ENCODE measurements around the gene CHIA.

DNA sequence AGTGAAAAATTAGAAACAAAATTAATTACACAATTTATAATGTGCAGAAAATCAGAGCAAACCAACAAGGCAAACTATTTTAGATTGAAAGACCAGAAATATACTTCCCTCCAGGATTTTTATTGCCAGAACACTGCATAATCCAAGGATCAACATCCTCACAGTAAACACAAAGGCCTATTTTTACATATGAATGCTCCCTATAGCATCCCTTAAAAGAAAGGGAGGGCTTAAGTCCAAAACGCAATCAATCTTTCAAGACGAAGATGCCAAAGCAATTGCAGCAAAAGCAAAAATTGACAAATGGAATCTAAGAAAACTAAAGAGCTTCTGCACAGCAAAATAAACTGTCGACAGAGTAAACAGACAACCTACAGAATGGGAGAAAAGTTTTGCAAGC lies 18.6 kb upstream of the CHIA start:
- TF ChIP-seq, protein P1, sequence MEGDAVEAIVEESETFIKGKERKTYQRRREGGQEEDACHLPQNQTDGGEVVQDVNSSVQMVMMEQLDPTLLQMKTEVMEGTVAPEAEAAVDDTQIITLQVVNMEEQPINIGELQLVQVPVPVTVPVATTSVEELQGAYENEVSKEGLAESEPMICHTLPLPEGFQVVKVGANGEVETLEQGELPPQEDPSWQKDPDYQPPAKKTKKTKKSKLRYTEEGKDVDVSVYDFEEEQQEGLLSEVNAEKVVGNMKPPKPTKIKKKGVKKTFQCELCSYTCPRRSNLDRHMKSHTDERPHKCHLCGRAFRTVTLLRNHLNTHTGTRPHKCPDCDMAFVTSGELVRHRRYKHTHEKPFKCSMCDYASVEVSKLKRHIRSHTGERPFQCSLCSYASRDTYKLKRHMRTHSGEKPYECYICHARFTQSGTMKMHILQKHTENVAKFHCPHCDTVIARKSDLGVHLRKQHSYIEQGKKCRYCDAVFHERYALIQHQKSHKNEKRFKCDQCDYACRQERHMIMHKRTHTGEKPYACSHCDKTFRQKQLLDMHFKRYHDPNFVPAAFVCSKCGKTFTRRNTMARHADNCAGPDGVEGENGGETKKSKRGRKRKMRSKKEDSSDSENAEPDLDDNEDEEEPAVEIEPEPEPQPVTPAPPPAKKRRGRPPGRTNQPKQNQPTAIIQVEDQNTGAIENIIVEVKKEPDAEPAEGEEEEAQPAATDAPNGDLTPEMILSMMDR (IDR thresholded peaks at IDR 0.05; ENCODE audit: insufficient read depth, low read length) = no peak
- TF ChIP-seq SPI1 (IDR thresholded peaks at IDR 0.05; ENCODE audit: borderline replicate concordance, low read depth) = no peak

All from HL-60 (cell line).